Bronchial epithelial cell (primary cell): ENCODE data around the gene NPDC1. TPM values are rescaled to one million over a fixed set of nuclear protein-coding genes. Genes with fewer than 3 reads are reported as not detected.
A peak's percentile ranks its signal among the peaks of the same experiment; 100 is the strongest.

Experiments
- DNase-seq: peaks from one replicate; pipeline ENCODE4 v3.0.0-alpha.2; 2010; ENCODE audit warnings: low read depth
- FAIRE-seq: peaks from 2 replicates; lab custom pipeline; 2011; peaks lifted over from hg19 to GRCh38; lab: Jason Lieb, UNC
- H3K27me3 ChIP-seq: 2 replicates; pipeline ENCODE4 v1.5.1; 2011; ENCODE audit warnings: low read length; ENCODE audit not compliant: control insufficient read depth, insufficient read depth
- H3K36me3 ChIP-seq: 2 replicates; pipeline ENCODE4 v1.5.1; 2011; ENCODE audit warnings: low read length; ENCODE audit not compliant: control insufficient read depth, insufficient read depth
- H3K4me3 ChIP-seq: 2 replicates; pipeline ENCODE4 v1.5.1; 2011; ENCODE audit warnings: mild to moderate bottlenecking, low read depth, low read length, control low read depth
- CTCF ChIP-seq: IDR thresholded peaks from 2 replicates; pipeline ENCODE4 v1.5.1; 2011; ENCODE audit warnings: mild to moderate bottlenecking, moderate library complexity, low read length, control low read depth, inconsistent platforms; ENCODE audit not compliant: insufficient read depth, severe bottlenecking
- total RNA-seq: library from RNA; depleted of rRNA; stranded (reverse); fragments of >200 nt; gene quantifications from 2 replicates; pipeline ENCODE4 v1.2.1, GENCODE V29; 2014

Gene NPDC1
- total RNA-seq, 1 donor from 2014 or later: 5.5 TPM

- no peaks in the 10 kb centered on the region for H3K27me3 ChIP-seq
- FAIRE-seq: no peak
- no peak overlapping the region for H3K4me3 ChIP-seq
- DNase-seq: no peak
- peaks cover 4% of the 10 kb centered on the region for H3K36me3 ChIP-seq
- no peak for TF ChIP-seq CTCF
These were observed 8.5 kb downstream of the NPDC1 start for GRCh38 chr9:137037483-137037882.

- no peaks in the 10 kb centered on the region for H3K27me3 ChIP-seq
- no peak for FAIRE-seq
- no peak overlapping the region for H3K4me3 ChIP-seq
- H3K36me3 ChIP-seq: peaks cover 4% of the 10 kb centered on the region
- no peak for DNase-seq
- TF ChIP-seq CTCF: no peak
These were observed 8.9 kb downstream of the NPDC1 start for GRCh38 chr9:137037035-137037434.

- TF ChIP-seq CTCF: no peak
- Histone ChIP-seq H3K4me3 (no peak overlapping the region), H3K27me3 (no peaks in the 10 kb centered on the region), H3K36me3 (peaks cover 3% of the 10 kb centered on the region)
- FAIRE-seq (no peak), DNase-seq (no peak)
These were observed 10.0 kb downstream of the NPDC1 start for GRCh38 chr9:137035937-137036336.

- H3K4me3 ChIP-seq: no peak overlapping the region
These were observed 10.5 kb downstream of the NPDC1 start for GRCh38 chr9:137035507-137035834.

GRCh38 chr9:137034709-137035506 is 11.1 kb downstream of the NPDC1 start:
- TF ChIP-seq CTCF: peak; percentile 98
- DNase-seq: peak; percentile 70
- Histone ChIP-seq H3K4me3 (no peak overlapping the region), H3K27me3 (no peaks in the 10 kb centered on the region), H3K36me3 (peaks cover 2% of the 10 kb centered on the region)
- FAIRE-seq: no peak

More at GRCh38 chr9:137035507-137035834, 10.5 kb downstream of the NPDC1 start:
- no peak for DNase-seq
- peaks cover 3% of the 10 kb centered on the region for H3K36me3 ChIP-seq
- no peak for TF ChIP-seq CTCF
- FAIRE-seq: no peak
- H3K27me3 ChIP-seq: no peaks in the 10 kb centered on the region
